Skeletal muscle tissue (tissue), 4 donors: ENCODE data around the gene SYTL4. TPM values are rescaled to one million over a fixed set of nuclear protein-coding genes. Genes with fewer than 3 reads are reported as not detected.
"Not testable (repeated sequence)": the region's sequence is repeated elsewhere in the genome, so short reads cannot be mapped to it uniquely, and the experiment has no call there.

Experiments used
- H3K27ac ChIP-seq: one replicate; pipeline ENCODE4 v1.7.0; 2013; ENCODE audit warnings: mild to moderate bottlenecking, low read depth, low read length, inconsistent platforms
- H3K27me3 ChIP-seq, 3 donors: one replicate each; pipeline ENCODE4 v1.7.0; 2013; ENCODE audit warnings: low read length in 3 of 3; ENCODE audit not compliant: control insufficient read depth in 3 of 3, insufficient read depth in 3 of 3
- H3K36me3 ChIP-seq, 3 donors: one replicate each; pipeline ENCODE4 v1.7.0; 2013; ENCODE audit warnings: low read length in 3 of 3; ENCODE audit not compliant: control insufficient read depth in 3 of 3, insufficient read depth in 3 of 3
- H3K4me1 ChIP-seq, 3 donors: one replicate each; pipeline ENCODE4 v1.7.0; 2013; ENCODE audit warnings: low read length in 3 of 3, mild to moderate bottlenecking in 3 of 3; ENCODE audit not compliant: control insufficient read depth in 3 of 3, insufficient read depth in 3 of 3
- H3K4me3 ChIP-seq, 3 donors: one replicate each; pipeline ENCODE4 v1.7.0; 2013; ENCODE audit warnings: low read length in 3 of 3
- H3K9ac ChIP-seq, 3 donors: one replicate each; pipeline ENCODE4 v1.7.0; 2013; ENCODE audit warnings: low read length in 3 of 3, mild to moderate bottlenecking in 3 of 3, moderate library complexity in 2 of 3, low read depth in 1 of 3
- H3K9me3 ChIP-seq, 3 donors: one replicate each; pipeline ENCODE4 v1.7.0; 2013; ENCODE audit warnings: low read length in 3 of 3; ENCODE audit not compliant: control insufficient read depth in 3 of 3
- total RNA-seq: library from RNA; depleted of rRNA; stranded (reverse); fragments of >200 nt; gene quantifications from one replicate; pipeline ENCODE4 v1.2.3, GENCODE V29; 2014
- donor health status: Osteomylitis.

Gene SYTL4
- total RNA-seq: 2.6 TPM

GRCh38 chrX:100731441-100732281, at the start of gene SYTL4:
Gene SYTL4 (minus strand): TSS chrX:100732121. CDS start chrX:100702037, 30,084 bp downstream.
- no peaks in the 10 kb centered on the region for H3K9me3 ChIP-seq
- H3K9ac ChIP-seq: peak within 1 kb of the TSS; percentile 51 to 62 (median 59)
- H3K27ac ChIP-seq: no peak within 1 kb of the TSS
- H3K4me1 ChIP-seq: peaks cover 0 to 5% (median 3%) of the 10 kb centered on the region in 3 donors
- peaks cover 0 to 19% (median 3%) of the 10 kb centered on the region in 3 donors for H3K27me3 ChIP-seq
- peak within 1 kb of the TSS; percentile 54 to 68 (median 58) for H3K4me3 ChIP-seq
- H3K36me3 ChIP-seq: no peaks in the 10 kb centered on the region

GRCh38 chrX:100769439-100769838, 37.5 kb upstream of the SYTL4 start:
- H3K9me3 ChIP-seq, H3K4me1 ChIP-seq: not testable (repeated sequence)

GRCh38 chrX:100768679-100769338, 36.9 kb upstream of the SYTL4 start:
- Histone ChIP-seq H3K9me3 (no peaks in the 10 kb centered on the region), H3K4me3 (no peak overlapping the region), H3K27me3 (no peaks in the 10 kb centered on the region), H3K27ac (no peak overlapping the region), H3K36me3 (no peaks in the 10 kb centered on the region), H3K4me1 (no peaks in the 10 kb centered on the region), H3K9ac (no peak overlapping the region)

More at GRCh38 chrX:100769439-100769838, 37.5 kb upstream of the SYTL4 start:
- H3K27me3 ChIP-seq, H3K27ac ChIP-seq, H3K9ac ChIP-seq, H3K4me3 ChIP-seq, H3K36me3 ChIP-seq: not testable (repeated sequence)

GRCh38 chrX:100750883-100751282, 19.0 kb upstream of the SYTL4 start:
- Histone ChIP-seq H3K9ac (no peak overlapping the region), H3K27me3 (peaks cover 0 to 5% (median 0%) of the 10 kb centered on the region in 3 donors), H3K4me1 (no peaks in the 10 kb centered on the region), H3K4me3 (no peak overlapping the region), H3K9me3 (no peaks in the 10 kb centered on the region), H3K36me3 (no peaks in the 10 kb centered on the region), H3K27ac (no peak overlapping the region)

GRCh38 chrX:100748108-100748507, 16.2 kb upstream of the SYTL4 start:
- Histone ChIP-seq H3K27ac (no peak overlapping the region), H3K27me3 (peaks cover 0 to 5% (median 0%) of the 10 kb centered on the region in 3 donors), H3K9ac (no peak overlapping the region)

GRCh38 chrX:100747703-100748102, 15.8 kb upstream of the SYTL4 start:
- Histone ChIP-seq H3K4me1 (no peaks in the 10 kb centered on the region), H3K27me3 (peaks cover 0 to 5% (median 0%) of the 10 kb centered on the region in 3 donors), H3K9ac (no peak overlapping the region), H3K9me3 (no peaks in the 10 kb centered on the region), H3K27ac (no peak overlapping the region), H3K36me3 (no peaks in the 10 kb centered on the region), H3K4me3 (no peak overlapping the region)

More at GRCh38 chrX:100748108-100748507, 16.2 kb upstream of the SYTL4 start:
- Histone ChIP-seq H3K4me1 (no peaks in the 10 kb centered on the region), H3K36me3 (no peaks in the 10 kb centered on the region), H3K4me3 (no peak overlapping the region), H3K9me3 (no peaks in the 10 kb centered on the region)

GRCh38 chrX:100747090-100747489, 15.2 kb upstream of the SYTL4 start:
- H3K9me3 ChIP-seq: no peaks in the 10 kb centered on the region
- H3K9ac ChIP-seq: no peak overlapping the region
- H3K27me3 ChIP-seq: peaks cover 0 to 5% (median 0%) of the 10 kb centered on the region in 3 donors
- no peak overlapping the region for H3K27ac ChIP-seq
- no peaks in the 10 kb centered on the region for H3K4me1 ChIP-seq
- H3K36me3 ChIP-seq: no peaks in the 10 kb centered on the region
- no peak overlapping the region for H3K4me3 ChIP-seq

GRCh38 chrX:100745806-100746537, 14.1 kb upstream of the SYTL4 start:
- no peak overlapping the region for H3K9ac ChIP-seq
- H3K27me3 ChIP-seq: no peaks in the 10 kb centered on the region
- H3K4me1 ChIP-seq: no peaks in the 10 kb centered on the region
- no peaks in the 10 kb centered on the region for H3K9me3 ChIP-seq
- H3K36me3 ChIP-seq: no peaks in the 10 kb centered on the region
- H3K27ac ChIP-seq: no peak overlapping the region
- no peak overlapping the region for H3K4me3 ChIP-seq

GRCh38 chrX:100745205-100745604, 13.3 kb upstream of the SYTL4 start:
- H3K4me3 ChIP-seq: no peak overlapping the region
- H3K9ac ChIP-seq: no peak overlapping the region
- no peaks in the 10 kb centered on the region for H3K27me3 ChIP-seq
- no peak overlapping the region for H3K27ac ChIP-seq
- no peaks in the 10 kb centered on the region for H3K9me3 ChIP-seq
- H3K36me3 ChIP-seq: no peaks in the 10 kb centered on the region
- H3K4me1 ChIP-seq: no peaks in the 10 kb centered on the region
